Transverse colon (tissue), 4 donors: Measurements from ENCODE around the gene WDFY2. TPM values are rescaled to one million over a fixed set of nuclear protein-coding genes. Genes with fewer than 3 reads are reported as not detected.
A peak's percentile ranks its signal among the peaks of the same experiment; 100 is the strongest.

Experiments
- DNase-seq: peaks from one replicate; pipeline ENCODE4 v3.0.0-alpha.2; 2019
- H3K27ac ChIP-seq, 4 donors: fragments of 200-600 bp; sonication (generic); 2 replicates each; pipeline ENCODE4 v1.5.1; 2016 to 2018; ENCODE audit warnings: inconsistent platforms in 4 of 4
- H3K27me3 ChIP-seq: fragments of 200-600 bp; sonication (generic); 2 replicates; pipeline ENCODE4 v1.5.1; 2017; ENCODE audit warnings: inconsistent platforms
- H3K36me3 ChIP-seq, 4 donors: fragments of 200-600 bp; sonication (generic); 2 replicates each; pipeline ENCODE4 v1.5.1; 2017 to 2019; ENCODE audit warnings: inconsistent platforms in 4 of 4
- H3K4me1 ChIP-seq, 4 donors: fragments of 200-600 bp; sonication (generic); 2 replicates each; pipeline ENCODE4 v1.5.1; 2017 to 2020; ENCODE audit warnings: inconsistent platforms in 4 of 4
- H3K4me3 ChIP-seq, 4 donors: fragments of 200-600 bp; sonication (generic); 1 replicate in 1 of 4; 2 replicates in 3 of 4; pipeline versions ENCODE4 v1.5.1 to v1.6.1; 2017 to 2019; ENCODE audit warnings: inconsistent platforms in 4 of 4
- H3K9me3 ChIP-seq, 2 donors: fragments of 200-600 bp; sonication (generic); 2 replicates each; pipeline ENCODE4 v1.5.1; 2017 to 2019; ENCODE audit warnings: inconsistent platforms in 2 of 2
- EP300 ChIP-seq: sonication (generic); formaldehyde crosslinking; IDR thresholded peaks from one replicate; pipeline ENCODE4 v1.6.1; 2017; ENCODE audit warnings: antibody characterized with exemption, low read depth
- POLR2A ChIP-seq: fragments of 450-650 bp; IDR thresholded peaks from one replicate; pipeline ENCODE4 v1.6.1; 2016; ENCODE audit warnings: antibody characterized with exemption, mild to moderate bottlenecking, moderate library complexity
- POLR2AphosphoS5 ChIP-seq, 3 donors: sonication (generic); formaldehyde crosslinking; IDR thresholded peaks; one replicate each; pipeline ENCODE4 v1.6.1; 2016; ENCODE audit warnings: antibody characterized with exemption in 3 of 3
- WGBS, 2 donors: methylation state at CpG; one replicate each; pipeline ENCODE4 v1.1.5; 2018; ENCODE audit warnings: low coverage in 1 of 2; 5-methylcytosine and 5-hydroxymethylcytosine counted together
- in situ Hi-C, 4 donors: fragments of 200-750 bp; cut with MboI; loops; one replicate each; pipeline versions ENCODE4 v1.15.0 to v1.15.1; 2017; ENCODE audit warnings: low sequenced_read_pairs in 3 of 4, low pct_ligation_motif_present in 1 of 4, low pct_unique_long_range_greater_than_20kb in 1 of 4
- intact Hi-C: fragments of 100-400 bp; cut with DNase I; formaldehyde crosslinking; loops from one replicate; pipeline ENCODE4 v1.15.1; 2023; ENCODE audit warnings: low total_unique reads
- total RNA-seq, 4 donors: library from RNA; depleted of rRNA; stranded (reverse); fragments of >200 nt; gene quantifications; one replicate each; pipeline ENCODE4 v1.1.0, GENCODE V29; 2016
- TF ChIP-seq, protein P1 (sequence below), 5 experiments: fragments of 200-600 bp in 3 of 5; fragments of 450-650 bp in 2 of 5; sonication (generic) in 3 of 5; IDR thresholded peaks; 1 replicate in 2 of 5; 2 replicates in 3 of 5; pipeline ENCODE4 v1.5.1; 2016 to 2017; ENCODE audit warnings: antibody characterized with exemption in 5 of 5, inconsistent platforms in 3 of 5, mild to moderate bottlenecking in 2 of 5, moderate library complexity in 1 of 5

WDFY2 gene
- total RNA-seq, 4 donors from 2014 or later = 2.4 to 12.3 (median 6.7) TPM

DNA sequence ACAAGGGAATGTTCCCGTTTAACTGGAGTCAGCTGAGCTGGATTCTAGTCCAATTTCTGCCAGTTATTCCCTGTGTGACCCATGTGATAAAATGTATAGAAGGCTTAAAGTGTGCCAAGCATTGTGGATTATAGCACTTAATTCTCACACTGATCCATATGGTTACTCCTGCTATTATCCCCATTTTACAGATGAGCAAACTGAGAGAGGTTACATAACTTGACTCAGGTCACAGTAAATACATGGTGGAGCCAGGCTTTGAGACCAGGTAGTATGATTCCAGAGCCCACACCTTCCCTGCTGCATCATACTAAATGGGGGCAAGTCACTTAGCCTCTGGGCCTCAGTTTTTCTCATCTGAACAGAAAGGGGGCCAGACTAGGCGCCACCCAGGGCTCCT lies 221.7 kb downstream of the WDFY2 start:
- TF ChIP-seq POLR2AphosphoS5 (IDR thresholded peaks at IDR 0.05) (no peak), EP300 (no peak), POLR2A (no peak)
- TF ChIP-seq, protein P1, sequence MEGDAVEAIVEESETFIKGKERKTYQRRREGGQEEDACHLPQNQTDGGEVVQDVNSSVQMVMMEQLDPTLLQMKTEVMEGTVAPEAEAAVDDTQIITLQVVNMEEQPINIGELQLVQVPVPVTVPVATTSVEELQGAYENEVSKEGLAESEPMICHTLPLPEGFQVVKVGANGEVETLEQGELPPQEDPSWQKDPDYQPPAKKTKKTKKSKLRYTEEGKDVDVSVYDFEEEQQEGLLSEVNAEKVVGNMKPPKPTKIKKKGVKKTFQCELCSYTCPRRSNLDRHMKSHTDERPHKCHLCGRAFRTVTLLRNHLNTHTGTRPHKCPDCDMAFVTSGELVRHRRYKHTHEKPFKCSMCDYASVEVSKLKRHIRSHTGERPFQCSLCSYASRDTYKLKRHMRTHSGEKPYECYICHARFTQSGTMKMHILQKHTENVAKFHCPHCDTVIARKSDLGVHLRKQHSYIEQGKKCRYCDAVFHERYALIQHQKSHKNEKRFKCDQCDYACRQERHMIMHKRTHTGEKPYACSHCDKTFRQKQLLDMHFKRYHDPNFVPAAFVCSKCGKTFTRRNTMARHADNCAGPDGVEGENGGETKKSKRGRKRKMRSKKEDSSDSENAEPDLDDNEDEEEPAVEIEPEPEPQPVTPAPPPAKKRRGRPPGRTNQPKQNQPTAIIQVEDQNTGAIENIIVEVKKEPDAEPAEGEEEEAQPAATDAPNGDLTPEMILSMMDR (IDR thresholded peaks at IDR 0.05) = no peak
- DNase-seq = no peak
- WGBS, 2 donors = 90% methylated on average over 2 of the region's 2 CpGs; no CpG with 5 or more reads in 1 of the 2 donors
- no peaks in the 10 kb centered on the region for H3K36me3 ChIP-seq
- peaks cover 20 to 37% (median 30%) of the 10 kb centered on the region in 4 donors for H3K4me1 ChIP-seq
- in situ Hi-C loops = loop anchor here in 2 of 4 donors (10.0 to 25.0 kb wide), 3 partner anchors 221 to 631 kb away; partner anchors contain the start of genes NEK5 (in 1 of the 2) and WDFY2 (in 1 of the 2)
- intact Hi-C loops = loop anchor here (10.0 kb wide), 1 partner anchor 221 kb away; the partner anchor contains the start of gene WDFY2
- peak overlapping the region in 1 of 4 donors; percentile 100 for H3K27ac ChIP-seq
- H3K27me3 ChIP-seq = no peaks in the 10 kb centered on the region
- no peaks in the 10 kb centered on the region for H3K9me3 ChIP-seq
- no peak overlapping the region for H3K4me3 ChIP-seq

DNA sequence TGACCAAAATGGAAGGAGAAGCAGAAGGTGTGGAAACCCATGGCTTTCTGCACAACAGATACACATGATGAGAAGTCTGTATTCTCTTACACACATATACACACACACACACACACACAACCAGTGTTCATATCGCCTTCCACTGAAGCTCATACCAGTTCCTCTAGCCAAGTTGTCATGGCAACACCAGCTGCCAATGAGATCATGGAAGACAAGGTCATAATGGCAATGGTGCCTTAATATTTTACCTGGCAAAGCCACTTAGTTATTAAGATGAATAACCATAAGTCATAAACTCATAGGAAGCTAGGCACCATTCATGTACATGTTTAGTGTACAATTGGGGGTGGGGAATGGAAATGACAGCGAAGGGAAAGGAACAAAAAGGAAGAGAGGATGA lies 222.3 kb downstream of the WDFY2 start:
- Histone ChIP-seq H3K4me1 (peaks cover 17 to 30% (median 26%) of the 10 kb centered on the region in 4 donors), H3K9me3 (no peaks in the 10 kb centered on the region), H3K27me3 (no peaks in the 10 kb centered on the region), H3K27ac (no peak overlapping the region), H3K4me3 (no peak overlapping the region), H3K36me3 (no peaks in the 10 kb centered on the region)
- TF ChIP-seq EP300 (no peak), POLR2AphosphoS5 (IDR thresholded peaks at IDR 0.05) (no peak), POLR2A (no peak)
- TF ChIP-seq, protein P1 (IDR thresholded peaks at IDR 0.05) = no peak
- no peak for DNase-seq
- WGBS, 2 donors = 76 to 83% methylated on average over 2 of the region's 2 CpGs
- in situ Hi-C loops = loop anchor here in 2 of 4 donors (10.0 to 25.0 kb wide), 3 partner anchors 222 to 631 kb away; partner anchors contain the start of genes NEK5 (in 1 of the 2) and WDFY2 (in 1 of the 2)
- intact Hi-C loops = loop anchor here (10.0 kb wide), 1 partner anchor 222 kb away; the partner anchor contains the start of gene WDFY2

DNA sequence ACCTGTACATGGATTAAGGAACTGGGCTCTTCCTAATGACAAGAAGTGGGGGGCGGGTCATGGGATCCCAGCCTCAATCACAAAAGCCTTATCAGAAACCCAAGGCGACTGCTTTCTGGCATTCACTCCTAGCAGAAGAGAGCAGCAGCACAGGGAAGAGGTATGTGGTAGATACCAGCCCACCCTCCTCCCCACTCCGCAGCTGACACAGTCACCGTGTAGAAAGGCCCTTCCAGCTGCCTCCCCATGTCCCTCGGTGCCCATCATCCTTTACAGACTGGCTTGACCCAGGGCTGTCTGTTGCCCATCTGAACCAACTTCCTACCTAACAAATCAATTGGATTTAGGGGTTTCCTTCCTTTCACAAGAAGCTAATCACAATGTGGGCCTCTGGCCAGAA lies 222.8 kb downstream of the WDFY2 start:
- WGBS, 2 donors = 79 to 100% methylated on average over 1 to 5 of the region's 5 CpGs
- no peak for DNase-seq
- Histone ChIP-seq H3K9me3 (no peaks in the 10 kb centered on the region), H3K4me3 (no peak overlapping the region), H3K4me1 (peaks cover 12 to 25% (median 21%) of the 10 kb centered on the region in 4 donors), H3K27ac (no peak overlapping the region), H3K36me3 (no peaks in the 10 kb centered on the region), H3K27me3 (no peaks in the 10 kb centered on the region)
- intact Hi-C loops = loop anchor here (10.0 kb wide), 1 partner anchor 222 kb away; the partner anchor contains the start of gene WDFY2
- in situ Hi-C loops = loop anchor here in 2 of 4 donors (10.0 to 25.0 kb wide), 3 partner anchors 222 to 630 kb away; partner anchors contain the start of genes NEK5 (in 1 of the 2) and WDFY2 (in 1 of the 2)
- TF ChIP-seq POLR2A = no peak
- TF ChIP-seq, protein P1 (IDR thresholded peaks at IDR 0.05) = no peak
- TF ChIP-seq POLR2AphosphoS5 (IDR thresholded peaks at IDR 0.05) = no peak
- TF ChIP-seq EP300 = no peak

DNA sequence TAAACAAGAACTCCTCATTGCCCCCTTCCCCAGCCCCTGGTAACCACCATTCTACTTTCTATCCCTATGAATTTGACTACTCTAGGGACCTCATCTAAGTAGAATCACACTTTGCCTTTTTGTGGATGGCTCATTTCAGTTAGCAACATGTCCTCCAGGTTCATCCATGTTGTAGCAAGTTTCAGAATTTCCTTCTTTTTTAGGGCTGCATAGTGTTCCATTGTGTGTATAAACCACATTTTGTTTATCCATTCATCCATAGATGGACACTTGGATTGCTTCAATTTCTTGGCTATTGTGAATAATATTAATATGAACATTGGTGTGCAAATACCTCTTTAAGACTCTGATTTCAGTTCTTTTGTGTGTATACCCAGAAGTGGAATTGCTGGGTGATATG lies 224.5 kb downstream of the WDFY2 start:
- no peak overlapping the region for H3K4me3 ChIP-seq
- H3K36me3 ChIP-seq = no peaks in the 10 kb centered on the region
- in situ Hi-C loops = loop anchor here in 2 of 4 donors (10.0 to 25.0 kb wide), 3 partner anchors 224 to 628 kb away; partner anchors contain the start of genes NEK5 (in 1 of the 2) and WDFY2 (in 1 of the 2)
- no peaks in the 10 kb centered on the region for H3K27me3 ChIP-seq
- H3K9me3 ChIP-seq = no peaks in the 10 kb centered on the region
- no peak for TF ChIP-seq POLR2AphosphoS5 (IDR thresholded peaks at IDR 0.05)
- TF ChIP-seq, protein P1 (IDR thresholded peaks at IDR 0.05) = no peak
- TF ChIP-seq POLR2A = no peak
- TF ChIP-seq EP300 = no peak
- peaks cover 0 to 11% (median 6%) of the 10 kb centered on the region in 4 donors for H3K4me1 ChIP-seq
- H3K27ac ChIP-seq = no peak overlapping the region
- no peak for DNase-seq
- intact Hi-C loops = loop anchor here (10.0 kb wide), 1 partner anchor 224 kb away; the partner anchor contains the start of gene WDFY2
